ENCODE results near the gene P2RY6. TPM values are rescaled to one million over a fixed set of nuclear protein-coding genes. Genes with fewer than 3 reads are reported as not detected.

Gene P2RY6
- total and polyA plus RNA-seq, 8 donors, result 0.24 to 4.1 (median 0.98) TPM; not detected in 1

DNA sequence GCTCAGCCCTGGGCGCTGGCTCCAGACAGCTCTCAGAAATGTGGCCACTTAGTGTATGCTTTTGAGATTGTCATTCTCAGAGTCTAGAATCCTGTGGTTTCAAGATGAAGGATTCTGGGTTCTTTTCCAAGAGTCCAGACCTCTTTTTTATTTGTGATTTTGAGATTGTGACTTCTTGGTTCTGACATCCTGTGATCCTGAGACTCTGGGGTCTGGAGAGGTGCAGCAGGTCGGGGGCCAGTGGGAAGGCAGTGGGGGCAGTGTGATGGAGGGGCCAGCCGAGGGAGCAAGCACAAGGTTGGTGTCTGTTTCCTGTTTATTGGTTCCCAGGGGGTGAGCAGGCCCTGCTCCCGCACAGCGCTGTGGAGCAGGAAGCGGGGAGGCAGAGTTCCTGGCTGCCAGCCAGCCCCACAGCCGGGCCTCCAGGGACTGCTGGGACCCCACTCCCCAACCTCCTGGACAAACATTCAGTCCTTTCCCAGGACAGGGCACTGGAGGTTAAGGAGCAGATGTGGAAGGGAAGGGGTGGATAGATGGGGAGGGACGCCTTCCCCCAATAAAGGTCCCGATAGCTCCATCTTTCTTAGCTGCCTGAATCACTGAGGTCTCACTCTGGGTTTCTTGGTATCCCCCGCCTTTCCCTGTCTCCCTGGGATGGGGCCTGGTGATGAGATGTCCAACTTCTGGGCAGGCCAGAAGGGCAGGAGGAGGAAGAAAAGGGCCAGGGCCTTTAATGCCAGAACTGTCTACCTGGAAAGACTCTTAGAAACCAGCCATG, 49.7 kb downstream of the P2RY6 start:
- Histone ChIP-seq H3K4me3 (no peak overlapping the region), H3K27me3 (no peaks in the 10 kb centered on the region), H3K4me1 (no peaks in the 10 kb centered on the region), H3K36me3 (no peaks in the 10 kb centered on the region), H3K27ac (peak overlapping the region in 2 of 4 donors; percentile 5 to 33), H3K9me3 (no peaks in the 10 kb centered on the region)
- FAIRE-seq (no peak), ATAC-seq (peak in 3 of 4 donors; percentile 18 to 50 (median 48)), DNase-seq (peak in 1 of 6 donors; percentile 58)
- intact Hi-C loops (cut with DNase I), result no loop called here
- WGBS, 2 donors, result 59 to 65% methylated on average over 10 of the region's 10 CpGs
- TF ChIP-seq, protein P1, sequence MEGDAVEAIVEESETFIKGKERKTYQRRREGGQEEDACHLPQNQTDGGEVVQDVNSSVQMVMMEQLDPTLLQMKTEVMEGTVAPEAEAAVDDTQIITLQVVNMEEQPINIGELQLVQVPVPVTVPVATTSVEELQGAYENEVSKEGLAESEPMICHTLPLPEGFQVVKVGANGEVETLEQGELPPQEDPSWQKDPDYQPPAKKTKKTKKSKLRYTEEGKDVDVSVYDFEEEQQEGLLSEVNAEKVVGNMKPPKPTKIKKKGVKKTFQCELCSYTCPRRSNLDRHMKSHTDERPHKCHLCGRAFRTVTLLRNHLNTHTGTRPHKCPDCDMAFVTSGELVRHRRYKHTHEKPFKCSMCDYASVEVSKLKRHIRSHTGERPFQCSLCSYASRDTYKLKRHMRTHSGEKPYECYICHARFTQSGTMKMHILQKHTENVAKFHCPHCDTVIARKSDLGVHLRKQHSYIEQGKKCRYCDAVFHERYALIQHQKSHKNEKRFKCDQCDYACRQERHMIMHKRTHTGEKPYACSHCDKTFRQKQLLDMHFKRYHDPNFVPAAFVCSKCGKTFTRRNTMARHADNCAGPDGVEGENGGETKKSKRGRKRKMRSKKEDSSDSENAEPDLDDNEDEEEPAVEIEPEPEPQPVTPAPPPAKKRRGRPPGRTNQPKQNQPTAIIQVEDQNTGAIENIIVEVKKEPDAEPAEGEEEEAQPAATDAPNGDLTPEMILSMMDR (IDR thresholded peaks at IDR 0.05), result no peak

DNA sequence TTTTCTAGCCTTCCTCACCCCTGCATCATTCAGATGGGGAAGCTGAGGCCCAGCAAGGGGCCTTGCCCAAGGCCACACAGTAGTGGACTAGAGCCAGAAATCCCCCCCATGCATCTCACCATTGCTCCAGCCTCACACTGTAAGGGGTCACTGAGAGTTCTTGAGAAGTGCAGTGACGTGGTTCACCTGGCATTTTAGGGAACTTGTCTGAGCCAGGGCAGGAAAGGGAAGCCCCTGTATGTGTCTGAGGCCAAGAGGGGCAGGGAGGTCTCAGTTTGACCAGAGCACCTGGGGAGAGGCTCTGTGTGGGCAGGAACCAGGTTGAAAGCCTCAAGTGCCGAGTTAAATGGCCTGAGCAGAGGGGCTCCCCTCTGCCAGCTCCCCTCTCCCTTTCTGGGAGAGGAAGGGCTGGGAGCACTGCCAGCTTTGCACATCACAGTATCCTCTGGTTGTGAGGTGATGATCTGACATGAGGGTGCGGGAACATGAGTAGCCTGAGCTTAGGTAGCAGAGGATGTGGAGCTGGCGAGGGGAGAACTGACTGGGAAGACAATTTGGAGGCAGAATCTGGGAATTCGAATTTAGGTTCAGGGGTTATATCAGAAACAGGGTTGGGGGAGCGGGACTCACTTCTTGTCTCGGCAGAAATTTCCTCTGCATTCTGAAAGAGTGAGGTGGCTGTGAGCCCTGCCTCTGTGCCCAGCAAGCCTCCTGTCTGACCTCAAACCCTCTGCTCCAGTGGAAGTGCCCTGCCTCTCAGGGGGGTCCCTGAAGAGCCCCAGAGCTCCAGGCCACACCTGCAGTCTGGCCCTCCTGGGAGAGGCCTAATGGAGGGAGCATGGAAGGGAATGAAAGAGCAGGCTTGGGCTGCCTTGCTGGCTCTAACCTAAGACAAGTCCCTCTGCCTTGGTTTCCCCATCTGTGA, 50.5 kb downstream of the P2RY6 start:
- TF ChIP-seq, protein P1 (IDR thresholded peaks at IDR 0.05), result no peak
- H3K27ac ChIP-seq, result peak overlapping the region in 1 of 4 donors; percentile 31
- H3K27me3 ChIP-seq, result no peaks in the 10 kb centered on the region
- no peak for FAIRE-seq
- ATAC-seq, result no peak
- 78% methylated on average over 7 of the region's 7 CpGs for WGBS, 2 donors
- H3K4me1 ChIP-seq, result no peaks in the 10 kb centered on the region
- intact Hi-C loops (cut with DNase I), result no loop called here
- no peak for DNase-seq
- no peaks in the 10 kb centered on the region for H3K36me3 ChIP-seq
- no peaks in the 10 kb centered on the region for H3K9me3 ChIP-seq
- no peak overlapping the region for H3K4me3 ChIP-seq

DNA sequence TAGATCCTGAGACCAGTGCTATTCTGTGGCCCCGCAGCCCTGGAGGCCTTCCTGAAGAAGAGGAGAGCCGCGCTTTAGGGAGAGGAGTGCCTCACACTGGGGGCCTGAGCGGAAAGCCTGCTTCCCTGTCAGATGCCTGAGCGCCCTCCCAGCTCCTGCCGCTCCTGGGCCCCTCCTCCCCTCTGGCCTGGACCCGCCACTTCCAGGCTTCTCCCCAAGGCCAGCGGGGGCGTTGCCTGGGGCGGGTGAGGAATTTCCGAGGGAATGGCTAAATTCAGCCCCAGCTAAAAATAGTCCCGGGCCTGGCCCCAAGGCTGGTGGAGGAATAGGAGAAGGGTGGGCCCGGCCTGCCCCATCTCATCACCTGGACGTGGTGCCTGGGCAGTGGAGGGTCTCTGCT, 51.3 kb downstream of the P2RY6 start:
- H3K4me1 ChIP-seq, result no peaks in the 10 kb centered on the region
- peak; percentile 17 to 61 (median 56) for ATAC-seq
- no peaks in the 10 kb centered on the region for H3K36me3 ChIP-seq
- 44 to 55% methylated on average over 14 of the region's 14 CpGs for WGBS, 2 donors
- TF ChIP-seq, protein P1 (IDR thresholded peaks at IDR 0.05), result no peak
- no peak overlapping the region for H3K4me3 ChIP-seq
- peak in 2 of 6 donors; percentile 53 to 64 for DNase-seq
- no peak for FAIRE-seq
- no peaks in the 10 kb centered on the region for H3K9me3 ChIP-seq
- no peaks in the 10 kb centered on the region for H3K27me3 ChIP-seq
- intact Hi-C loops (cut with DNase I), result no loop called here
- H3K27ac ChIP-seq, result peak overlapping the region in 1 of 4 donors; percentile 31

DNA sequence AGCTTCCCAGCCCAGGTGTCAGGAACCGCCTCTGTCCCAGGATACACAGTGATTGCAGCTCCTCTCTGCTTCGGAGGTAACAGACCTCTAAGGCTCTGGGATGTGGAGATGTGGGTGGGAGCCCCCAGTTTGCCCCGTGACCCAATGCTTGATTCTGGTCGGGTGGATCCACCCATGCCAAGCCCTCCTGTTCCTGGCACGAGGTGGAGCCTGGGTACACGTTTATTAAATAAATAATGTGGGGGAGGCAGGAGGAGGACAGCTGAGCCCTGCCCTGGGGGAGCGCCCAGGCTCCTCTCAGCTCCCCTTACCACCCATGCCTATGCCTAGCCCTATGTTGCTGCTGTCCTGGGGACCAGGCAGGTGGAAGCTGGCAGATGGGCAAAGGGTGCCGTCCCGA, 52.0 kb downstream of the P2RY6 start:
- no peak for FAIRE-seq
- DNase-seq, result no peak
- intact Hi-C loops (cut with DNase I), result no loop called here
- no peaks in the 10 kb centered on the region for H3K9me3 ChIP-seq
- H3K27me3 ChIP-seq, result no peaks in the 10 kb centered on the region
- H3K36me3 ChIP-seq, result no peaks in the 10 kb centered on the region
- TF ChIP-seq, protein P1 (IDR thresholded peaks at IDR 0.05), result no peak
- ATAC-seq, result no peak
- WGBS, 2 donors, result 68 to 75% methylated on average over 9 of the region's 9 CpGs
- no peaks in the 10 kb centered on the region for H3K4me1 ChIP-seq
- no peak overlapping the region for H3K4me3 ChIP-seq
- H3K27ac ChIP-seq, result peak overlapping the region in 1 of 4 donors; percentile 31

Data from pancreas (tissue), 10 donors.